Left forelimb (tissue), 1 donor: ENCODE measurements around the gene OSBPL9.
"Not testable (repeated sequence)": the region's sequence is repeated elsewhere in the genome, so short reads cannot be mapped to it uniquely, and the experiment has no call there.

Source experiments
- DNase-seq: peaks from one replicate; pipeline ENCODE4 v3.0.0-alpha.2; 2018; ENCODE audit warnings: low spot score

OSBPL9 gene

DNA sequence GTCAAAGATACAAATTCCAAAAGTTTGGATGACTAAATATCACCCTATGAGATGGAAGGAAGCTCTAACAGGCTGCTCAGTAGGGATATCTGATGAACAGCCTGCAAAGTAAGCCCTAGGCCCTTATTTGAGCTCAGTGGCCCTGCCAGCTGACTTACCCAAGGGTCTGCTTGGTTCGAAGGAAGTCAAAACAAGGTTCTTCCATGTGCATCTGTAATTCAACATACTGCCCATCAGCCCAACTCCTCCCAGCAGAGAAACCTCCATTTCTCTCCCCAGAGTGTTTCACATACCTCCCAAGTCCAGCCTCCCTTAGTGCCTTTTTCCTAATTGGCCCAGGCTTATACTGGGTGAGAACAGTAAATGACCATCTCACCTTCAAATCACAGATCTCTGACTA, 175.0 kb downstream of the OSBPL9 start:
- no peak for DNase-seq

DNA sequence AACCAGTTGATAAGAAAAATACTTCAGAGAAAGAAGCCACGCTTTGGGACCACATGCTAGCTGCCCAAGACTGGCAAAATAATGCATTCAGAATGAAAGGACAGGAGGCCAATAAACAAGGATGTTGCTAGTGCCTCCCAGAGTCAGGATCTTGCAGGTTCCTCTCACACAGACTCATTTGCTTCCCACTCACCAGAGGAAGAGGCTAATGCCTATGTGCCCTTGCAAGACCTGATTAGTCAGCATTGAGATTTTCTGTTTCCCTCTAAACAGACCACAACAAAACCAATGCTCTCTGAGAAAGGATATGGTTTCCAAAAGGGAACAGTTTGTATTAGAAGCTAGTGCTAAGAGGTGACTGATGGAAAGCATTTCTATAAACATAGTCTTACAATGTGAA, 176.0 kb downstream of the OSBPL9 start:
- DNase-seq: no peak

DNA sequence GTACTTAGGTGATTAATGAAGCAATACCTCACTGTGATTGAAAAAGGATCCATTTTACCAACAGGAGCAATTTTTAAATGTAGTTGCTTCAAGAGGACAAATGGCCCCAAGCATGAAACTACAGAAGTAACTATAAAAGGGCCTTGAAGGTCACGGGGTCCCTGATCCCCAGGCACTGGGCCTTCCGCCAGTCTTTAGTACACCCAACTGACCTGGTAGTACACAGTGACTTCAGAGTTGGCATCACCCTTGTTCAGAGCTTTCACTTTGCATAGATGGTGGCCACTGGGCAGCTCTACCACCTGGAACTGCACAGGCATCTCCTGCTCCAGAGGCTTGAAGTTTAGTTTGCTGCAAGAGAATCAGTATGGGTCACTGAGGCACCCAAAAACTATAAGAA, 177.4 kb downstream of the OSBPL9 start:
- no peak for DNase-seq

- DNase-seq: no peak
Measured at GRCh38 chr1:51794868-51795267, 178.0 kb downstream of the OSBPL9 start.

GRCh38 chr1:51799372-51799771, 182.5 kb downstream of the OSBPL9 start:
- no peak for DNase-seq

DNA sequence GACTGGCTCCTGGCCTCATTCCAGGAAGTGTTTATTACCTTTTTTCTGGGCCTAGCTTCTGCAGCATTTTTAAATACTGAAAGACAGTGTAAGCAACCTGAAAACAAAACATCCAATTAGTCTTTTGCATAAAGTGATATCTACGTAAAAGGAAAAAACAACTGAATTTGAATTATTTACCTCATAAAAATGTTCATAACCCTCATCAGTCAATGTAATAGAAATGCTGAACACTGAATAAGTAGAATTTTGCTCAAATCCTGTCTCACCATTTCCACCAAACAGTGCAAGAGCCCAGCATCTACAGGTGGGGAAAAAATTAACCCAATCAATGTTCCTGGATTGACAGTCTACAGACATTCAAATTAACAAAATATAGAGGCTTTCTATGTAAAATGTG, 197.6 kb downstream of the OSBPL9 start:
- no peak for DNase-seq

DNA sequence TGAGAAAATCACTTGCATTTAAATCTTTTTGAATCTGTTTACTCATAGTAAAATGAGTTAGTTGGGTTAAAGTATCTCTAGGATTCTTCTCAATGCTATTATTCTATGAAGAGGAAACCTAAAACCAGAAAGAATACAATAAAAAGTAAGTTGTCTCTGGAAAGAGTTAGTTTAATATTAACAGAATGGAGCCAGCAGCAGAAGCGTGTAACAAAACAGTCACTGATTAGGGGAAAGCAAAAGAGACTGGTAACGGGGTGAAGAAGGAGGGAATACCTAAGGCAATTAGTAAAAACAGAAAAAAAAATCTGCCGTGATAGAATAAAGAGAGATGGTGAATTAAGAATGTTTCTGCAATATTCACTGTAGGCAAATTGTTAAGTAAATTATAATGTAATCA, 201.6 kb downstream of the OSBPL9 start:
- DNase-seq: no peak

- not testable (repeated sequence) for DNase-seq
Measured at GRCh38 chr1:51819021-51819420, 202.1 kb downstream of the OSBPL9 start.

- DNase-seq: no peak
Measured at GRCh38 chr1:51819810-51820209, 202.9 kb downstream of the OSBPL9 start.

DNA sequence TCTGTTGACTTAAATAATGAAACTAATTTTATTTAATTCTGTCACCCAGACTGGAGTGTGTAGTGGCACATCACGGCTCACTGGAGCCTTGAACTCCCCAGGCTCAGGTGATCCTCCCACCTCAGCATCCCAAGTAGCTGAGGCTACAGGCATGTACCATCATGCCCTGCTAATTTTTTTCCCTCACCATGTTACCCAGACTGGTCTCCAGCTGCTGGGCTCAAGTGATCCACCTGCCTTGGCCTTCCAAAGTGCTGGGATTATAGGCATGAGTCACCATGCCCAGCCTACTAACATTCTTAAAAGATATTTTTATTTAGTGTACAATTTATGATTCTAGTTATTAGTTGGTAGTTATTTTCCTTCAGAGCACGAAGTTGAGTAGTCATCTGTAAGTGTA, 212.2 kb downstream of the OSBPL9 start:
- no peak for DNase-seq

DNA sequence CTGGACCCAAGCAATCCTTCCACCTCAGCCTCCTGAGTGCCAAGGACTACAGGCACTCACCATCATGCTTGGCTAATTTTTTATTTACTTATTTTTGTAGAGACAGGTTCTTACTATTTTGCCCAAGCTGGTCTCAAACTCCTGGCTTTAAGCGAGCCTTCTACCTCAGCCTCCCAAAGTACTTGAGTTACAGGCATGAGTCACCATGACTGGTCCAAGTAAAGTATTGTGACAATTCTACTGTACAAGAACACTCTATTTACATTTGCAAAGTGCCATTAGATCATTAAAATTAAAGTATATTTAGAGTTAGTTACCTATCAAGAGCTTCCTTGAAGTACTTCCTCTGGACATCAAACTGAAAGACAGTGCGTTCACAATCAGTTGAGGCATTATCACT, 216.8 kb downstream of the OSBPL9 start:
- no peak for DNase-seq

DNA sequence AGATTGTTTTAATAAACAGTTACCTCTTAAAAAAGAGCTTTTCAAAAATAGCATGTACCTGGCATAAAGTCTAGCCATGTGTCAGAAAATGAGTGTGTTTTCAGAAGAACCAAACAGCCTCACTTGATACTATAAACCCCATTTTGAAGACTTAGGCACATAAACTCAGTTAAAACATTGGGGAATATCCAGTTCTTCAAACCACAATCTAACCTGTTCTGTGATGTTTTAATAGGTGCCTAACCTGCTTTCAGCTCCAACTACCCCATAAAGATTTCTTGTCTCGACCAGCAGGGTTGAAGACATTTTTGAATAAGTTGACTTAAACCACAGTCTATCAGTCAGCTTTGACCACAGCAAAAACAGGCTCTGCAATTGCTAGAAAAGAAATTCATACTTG, 220.4 kb downstream of the OSBPL9 start:
- DNase-seq: no peak
